ENCODE measurements around the gene DNAJC24. TPM values are rescaled to one million over a fixed set of nuclear protein-coding genes. Genes with fewer than 3 reads are reported as not detected.

Gene DNAJC24
- total and polyA plus RNA-seq, 10 of the 15 experiments (the other 5 are each of a cell fraction or from before 2014, with no cell fraction given), result 10.0 to 25.4 (median 13.8) TPM

DNA sequence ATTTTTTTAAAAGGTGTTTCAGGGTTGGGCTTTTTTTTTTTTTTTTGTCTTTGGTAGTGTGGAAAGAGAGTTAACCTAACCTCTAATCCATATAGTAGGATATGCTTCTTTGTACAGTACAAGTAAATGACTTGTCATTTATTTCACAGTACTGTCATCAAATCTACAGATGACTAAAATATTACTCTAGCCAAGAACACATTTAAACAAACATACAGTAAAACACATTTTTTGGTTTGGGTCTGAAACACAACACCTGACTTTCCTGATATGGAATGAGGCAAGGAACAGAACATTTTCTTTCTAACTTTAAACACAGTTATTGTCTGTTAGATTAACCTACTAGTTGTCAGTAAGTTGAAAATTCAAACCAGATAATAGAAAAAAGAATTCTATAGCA lies 71.6 kb downstream of the DNAJC24 start (continued):
- TF ChIP-seq, protein P1, sequence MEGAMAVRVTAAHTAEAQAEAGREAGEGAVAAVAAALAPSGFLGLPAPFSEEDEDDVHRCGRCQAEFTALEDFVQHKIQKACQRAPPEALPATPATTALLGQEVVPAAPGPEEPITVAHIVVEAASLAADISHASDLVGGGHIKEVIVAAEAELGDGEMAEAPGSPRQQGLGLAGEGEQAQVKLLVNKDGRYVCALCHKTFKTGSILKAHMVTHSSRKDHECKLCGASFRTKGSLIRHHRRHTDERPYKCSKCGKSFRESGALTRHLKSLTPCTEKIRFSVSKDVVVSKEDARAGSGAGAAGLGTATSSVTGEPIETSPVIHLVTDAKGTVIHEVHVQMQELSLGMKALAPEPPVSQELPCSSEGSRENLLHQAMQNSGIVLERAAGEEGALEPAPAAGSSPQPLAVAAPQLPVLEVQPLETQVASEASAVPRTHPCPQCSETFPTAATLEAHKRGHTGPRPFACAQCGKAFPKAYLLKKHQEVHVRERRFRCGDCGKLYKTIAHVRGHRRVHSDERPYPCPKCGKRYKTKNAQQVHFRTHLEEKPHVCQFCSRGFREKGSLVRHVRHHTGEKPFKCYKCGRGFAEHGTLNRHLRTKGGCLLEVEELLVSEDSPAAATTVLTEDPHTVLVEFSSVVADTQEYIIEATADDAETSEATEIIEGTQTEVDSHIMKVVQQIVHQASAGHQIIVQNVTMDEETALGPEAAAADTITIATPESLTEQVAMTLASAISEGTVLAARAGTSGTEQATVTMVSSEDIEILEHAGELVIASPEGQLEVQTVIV (IDR thresholded peaks at IDR 0.05; ENCODE audit: borderline replicate concordance, partially characterized antibody), result no peak
- TF ChIP-seq, protein P2, sequence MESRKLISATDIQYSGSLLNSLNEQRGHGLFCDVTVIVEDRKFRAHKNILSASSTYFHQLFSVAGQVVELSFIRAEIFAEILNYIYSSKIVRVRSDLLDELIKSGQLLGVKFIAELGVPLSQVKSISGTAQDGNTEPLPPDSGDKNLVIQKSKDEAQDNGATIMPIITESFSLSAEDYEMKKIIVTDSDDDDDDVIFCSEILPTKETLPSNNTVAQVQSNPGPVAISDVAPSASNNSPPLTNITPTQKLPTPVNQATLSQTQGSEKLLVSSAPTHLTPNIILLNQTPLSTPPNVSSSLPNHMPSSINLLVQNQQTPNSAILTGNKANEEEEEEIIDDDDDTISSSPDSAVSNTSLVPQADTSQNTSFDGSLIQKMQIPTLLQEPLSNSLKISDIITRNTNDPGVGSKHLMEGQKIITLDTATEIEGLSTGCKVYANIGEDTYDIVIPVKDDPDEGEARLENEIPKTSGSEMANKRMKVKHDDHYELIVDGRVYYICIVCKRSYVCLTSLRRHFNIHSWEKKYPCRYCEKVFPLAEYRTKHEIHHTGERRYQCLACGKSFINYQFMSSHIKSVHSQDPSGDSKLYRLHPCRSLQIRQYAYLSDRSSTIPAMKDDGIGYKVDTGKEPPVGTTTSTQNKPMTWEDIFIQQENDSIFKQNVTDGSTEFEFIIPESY (IDR thresholded peaks at IDR 0.05), result no peak
- TF ChIP-seq HDGF (IDR thresholded peaks at IDR 0.05) (no peak), SMAD1 (IDR thresholded peaks at IDR 0.05; ENCODE audit: low read depth, partially characterized antibody) (no peak), RELA (IDR thresholded peaks at IDR 0.05; ENCODE audit: borderline replicate concordance, partially characterized antibody) (no peak)
- TF ChIP-seq, protein P3, sequence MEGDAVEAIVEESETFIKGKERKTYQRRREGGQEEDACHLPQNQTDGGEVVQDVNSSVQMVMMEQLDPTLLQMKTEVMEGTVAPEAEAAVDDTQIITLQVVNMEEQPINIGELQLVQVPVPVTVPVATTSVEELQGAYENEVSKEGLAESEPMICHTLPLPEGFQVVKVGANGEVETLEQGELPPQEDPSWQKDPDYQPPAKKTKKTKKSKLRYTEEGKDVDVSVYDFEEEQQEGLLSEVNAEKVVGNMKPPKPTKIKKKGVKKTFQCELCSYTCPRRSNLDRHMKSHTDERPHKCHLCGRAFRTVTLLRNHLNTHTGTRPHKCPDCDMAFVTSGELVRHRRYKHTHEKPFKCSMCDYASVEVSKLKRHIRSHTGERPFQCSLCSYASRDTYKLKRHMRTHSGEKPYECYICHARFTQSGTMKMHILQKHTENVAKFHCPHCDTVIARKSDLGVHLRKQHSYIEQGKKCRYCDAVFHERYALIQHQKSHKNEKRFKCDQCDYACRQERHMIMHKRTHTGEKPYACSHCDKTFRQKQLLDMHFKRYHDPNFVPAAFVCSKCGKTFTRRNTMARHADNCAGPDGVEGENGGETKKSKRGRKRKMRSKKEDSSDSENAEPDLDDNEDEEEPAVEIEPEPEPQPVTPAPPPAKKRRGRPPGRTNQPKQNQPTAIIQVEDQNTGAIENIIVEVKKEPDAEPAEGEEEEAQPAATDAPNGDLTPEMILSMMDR (IDR thresholded peaks at IDR 0.05 in 2 of 3, conservative IDR thresholded peaks at IDR 0.05 in 1 of 3; ENCODE audit: control insufficient read depth in 2 of 3, extremely low read depth in 1 of 3, insufficient read depth in 1 of 3, low read depth in 3 of 3, low read length in 3 of 3), result no peak

All from GM12878 (cell line).